Panc1 (cell line): ENCODE measurements around the gene NOL11.

Source experiments
- POLR2AphosphoS5 ChIP-seq: IDR thresholded peaks from 2 replicates; pipeline ENCODE4 v1.6.1; 2012; ENCODE audit warnings: mild to moderate bottlenecking, low read depth, low read length, moderate library complexity
- TCF7L2 ChIP-seq: IDR thresholded peaks from 2 replicates; pipeline ENCODE4 v1.6.1; 2011; ENCODE audit warnings: mild to moderate bottlenecking, low read depth, low read length, inconsistent platforms
- TF ChIP-seq, protein P1 (sequence below): fragments of 450-650 bp; IDR thresholded peaks from 2 replicates; pipeline ENCODE4 v1.5.1; 2017; ENCODE audit warnings: mild to moderate bottlenecking
- TF ChIP-seq, protein P2 (sequence below), 2 experiments: IDR thresholded peaks; 2 replicates each; pipeline ENCODE4 v1.6.1; 2011 to 2012; ENCODE audit warnings: low read depth in 2 of 2, control low read depth in 1 of 2, low read length in 1 of 2, mild to moderate bottlenecking in 1 of 2, moderate library complexity in 1 of 2; ENCODE audit not compliant: insufficient read depth in 1 of 2

DNA sequence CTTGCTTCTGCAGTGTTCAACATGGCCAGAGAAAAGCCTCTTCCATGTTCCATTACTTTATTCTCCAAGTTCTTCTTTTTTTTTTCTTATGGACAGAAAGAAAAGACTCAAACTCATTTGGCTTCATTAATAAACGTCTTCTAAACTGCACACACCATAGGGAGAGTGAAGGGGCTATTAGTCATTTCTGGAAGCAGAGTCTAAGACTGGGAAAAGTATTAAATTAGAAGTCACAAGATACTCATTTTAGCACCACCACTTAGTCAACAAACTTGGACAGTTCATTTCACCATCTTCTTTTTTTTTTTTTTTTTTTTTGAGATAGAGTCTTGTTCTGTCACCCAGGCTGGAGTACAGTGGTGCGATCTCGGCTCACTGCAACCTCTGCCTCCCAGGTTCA is 52.8 kb downstream of the NOL11 start:
- TF ChIP-seq TCF7L2: no peak
- TF ChIP-seq, protein P1, sequence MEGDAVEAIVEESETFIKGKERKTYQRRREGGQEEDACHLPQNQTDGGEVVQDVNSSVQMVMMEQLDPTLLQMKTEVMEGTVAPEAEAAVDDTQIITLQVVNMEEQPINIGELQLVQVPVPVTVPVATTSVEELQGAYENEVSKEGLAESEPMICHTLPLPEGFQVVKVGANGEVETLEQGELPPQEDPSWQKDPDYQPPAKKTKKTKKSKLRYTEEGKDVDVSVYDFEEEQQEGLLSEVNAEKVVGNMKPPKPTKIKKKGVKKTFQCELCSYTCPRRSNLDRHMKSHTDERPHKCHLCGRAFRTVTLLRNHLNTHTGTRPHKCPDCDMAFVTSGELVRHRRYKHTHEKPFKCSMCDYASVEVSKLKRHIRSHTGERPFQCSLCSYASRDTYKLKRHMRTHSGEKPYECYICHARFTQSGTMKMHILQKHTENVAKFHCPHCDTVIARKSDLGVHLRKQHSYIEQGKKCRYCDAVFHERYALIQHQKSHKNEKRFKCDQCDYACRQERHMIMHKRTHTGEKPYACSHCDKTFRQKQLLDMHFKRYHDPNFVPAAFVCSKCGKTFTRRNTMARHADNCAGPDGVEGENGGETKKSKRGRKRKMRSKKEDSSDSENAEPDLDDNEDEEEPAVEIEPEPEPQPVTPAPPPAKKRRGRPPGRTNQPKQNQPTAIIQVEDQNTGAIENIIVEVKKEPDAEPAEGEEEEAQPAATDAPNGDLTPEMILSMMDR: no peak
- TF ChIP-seq POLR2AphosphoS5: no peak
- TF ChIP-seq, protein P2, sequence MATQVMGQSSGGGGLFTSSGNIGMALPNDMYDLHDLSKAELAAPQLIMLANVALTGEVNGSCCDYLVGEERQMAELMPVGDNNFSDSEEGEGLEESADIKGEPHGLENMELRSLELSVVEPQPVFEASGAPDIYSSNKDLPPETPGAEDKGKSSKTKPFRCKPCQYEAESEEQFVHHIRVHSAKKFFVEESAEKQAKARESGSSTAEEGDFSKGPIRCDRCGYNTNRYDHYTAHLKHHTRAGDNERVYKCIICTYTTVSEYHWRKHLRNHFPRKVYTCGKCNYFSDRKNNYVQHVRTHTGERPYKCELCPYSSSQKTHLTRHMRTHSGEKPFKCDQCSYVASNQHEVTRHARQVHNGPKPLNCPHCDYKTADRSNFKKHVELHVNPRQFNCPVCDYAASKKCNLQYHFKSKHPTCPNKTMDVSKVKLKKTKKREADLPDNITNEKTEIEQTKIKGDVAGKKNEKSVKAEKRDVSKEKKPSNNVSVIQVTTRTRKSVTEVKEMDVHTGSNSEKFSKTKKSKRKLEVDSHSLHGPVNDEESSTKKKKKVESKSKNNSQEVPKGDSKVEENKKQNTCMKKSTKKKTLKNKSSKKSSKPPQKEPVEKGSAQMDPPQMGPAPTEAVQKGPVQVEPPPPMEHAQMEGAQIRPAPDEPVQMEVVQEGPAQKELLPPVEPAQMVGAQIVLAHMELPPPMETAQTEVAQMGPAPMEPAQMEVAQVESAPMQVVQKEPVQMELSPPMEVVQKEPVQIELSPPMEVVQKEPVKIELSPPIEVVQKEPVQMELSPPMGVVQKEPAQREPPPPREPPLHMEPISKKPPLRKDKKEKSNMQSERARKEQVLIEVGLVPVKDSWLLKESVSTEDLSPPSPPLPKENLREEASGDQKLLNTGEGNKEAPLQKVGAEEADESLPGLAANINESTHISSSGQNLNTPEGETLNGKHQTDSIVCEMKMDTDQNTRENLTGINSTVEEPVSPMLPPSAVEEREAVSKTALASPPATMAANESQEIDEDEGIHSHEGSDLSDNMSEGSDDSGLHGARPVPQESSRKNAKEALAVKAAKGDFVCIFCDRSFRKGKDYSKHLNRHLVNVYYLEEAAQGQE (IDR thresholded peaks at IDR 0.05; ENCODE audit: insufficient read depth in 1 of 2, low read depth in 2 of 2, low read length in 1 of 2): no peak
